Transverse colon (tissue), 4 donors: ENCODE results near the gene NTRK3. TPM values are rescaled to one million over a fixed set of nuclear protein-coding genes. Genes with fewer than 3 reads are reported as not detected.

Experiments
- DNase-seq: peaks from one replicate; pipeline ENCODE4 v3.0.0-alpha.2; 2019
- H3K27ac ChIP-seq, 4 donors: fragments of 200-600 bp; sonication (generic); 2 replicates each; pipeline ENCODE4 v1.5.1; 2016 to 2018; ENCODE audit warnings: inconsistent platforms in 4 of 4
- H3K27me3 ChIP-seq: fragments of 200-600 bp; sonication (generic); 2 replicates; pipeline ENCODE4 v1.5.1; 2017; ENCODE audit warnings: inconsistent platforms
- H3K36me3 ChIP-seq, 4 donors: fragments of 200-600 bp; sonication (generic); 2 replicates each; pipeline ENCODE4 v1.5.1; 2017 to 2019; ENCODE audit warnings: inconsistent platforms in 4 of 4
- H3K4me1 ChIP-seq, 4 donors: fragments of 200-600 bp; sonication (generic); 2 replicates each; pipeline ENCODE4 v1.5.1; 2017 to 2020; ENCODE audit warnings: inconsistent platforms in 4 of 4
- H3K4me3 ChIP-seq, 4 donors: fragments of 200-600 bp; sonication (generic); 1 replicate in 1 of 4; 2 replicates in 3 of 4; pipeline versions ENCODE4 v1.5.1 to v1.6.1; 2017 to 2019; ENCODE audit warnings: inconsistent platforms in 4 of 4
- H3K9me3 ChIP-seq, 2 donors: fragments of 200-600 bp; sonication (generic); 2 replicates each; pipeline ENCODE4 v1.5.1; 2017 to 2019; ENCODE audit warnings: inconsistent platforms in 2 of 2
- CTCF ChIP-seq, 5 experiments: fragments of 200-600 bp in 3 of 5; fragments of 450-650 bp in 2 of 5; sonication (generic) in 3 of 5; IDR thresholded peaks; 1 replicate in 2 of 5; 2 replicates in 3 of 5; pipeline ENCODE4 v1.5.1; 2016 to 2017; ENCODE audit warnings: antibody characterized with exemption in 5 of 5, inconsistent platforms in 3 of 5, mild to moderate bottlenecking in 2 of 5, moderate library complexity in 1 of 5
- EP300 ChIP-seq: sonication (generic); formaldehyde crosslinking; IDR thresholded peaks from one replicate; pipeline ENCODE4 v1.6.1; 2017; ENCODE audit warnings: antibody characterized with exemption, low read depth
- POLR2A ChIP-seq: fragments of 450-650 bp; IDR thresholded peaks from one replicate; pipeline ENCODE4 v1.6.1; 2016; ENCODE audit warnings: antibody characterized with exemption, mild to moderate bottlenecking, moderate library complexity
- POLR2AphosphoS5 ChIP-seq, 3 donors: sonication (generic); formaldehyde crosslinking; IDR thresholded peaks; one replicate each; pipeline ENCODE4 v1.6.1; 2016; ENCODE audit warnings: antibody characterized with exemption in 3 of 3
- WGBS, 2 donors: methylation state at CpG; one replicate each; pipeline ENCODE4 v1.1.5; 2018; ENCODE audit warnings: low coverage in 1 of 2; 5-methylcytosine and 5-hydroxymethylcytosine counted together
- in situ Hi-C, 4 donors: fragments of 200-750 bp; cut with MboI; loops; one replicate each; pipeline versions ENCODE4 v1.15.0 to v1.15.1; 2017; ENCODE audit warnings: low sequenced_read_pairs in 3 of 4, low pct_ligation_motif_present in 1 of 4, low pct_unique_long_range_greater_than_20kb in 1 of 4
- intact Hi-C: fragments of 100-400 bp; cut with DNase I; formaldehyde crosslinking; loops from one replicate; pipeline ENCODE4 v1.15.1; 2023; ENCODE audit warnings: low total_unique reads
- total RNA-seq, 4 donors: library from RNA; depleted of rRNA; stranded (reverse); fragments of >200 nt; gene quantifications; one replicate each; pipeline ENCODE4 v1.1.0, GENCODE V29; 2016

Gene NTRK3
- total RNA-seq, 4 donors from 2014 or later, result 1.1 to 2.8 (median 2.4) TPM

- WGBS, 2 donors, result 25% methylated on average over 3 of the region's 3 CpGs; no CpG with 5 or more reads in 1 of the 2 donors
- H3K27ac ChIP-seq, result no peak overlapping the region
- TF ChIP-seq CTCF (IDR thresholded peaks at IDR 0.05) (no peak), POLR2AphosphoS5 (IDR thresholded peaks at IDR 0.05) (no peak), POLR2A (no peak), EP300 (no peak)
- H3K4me1 ChIP-seq, result no peaks in the 10 kb centered on the region
- H3K27me3 ChIP-seq, result no peaks in the 10 kb centered on the region
- intact Hi-C loops (no loop called here), in situ Hi-C loops (no loop called here)
- no peak overlapping the region for H3K4me3 ChIP-seq
- no peaks in the 10 kb centered on the region for H3K9me3 ChIP-seq
- H3K36me3 ChIP-seq, result no peaks in the 10 kb centered on the region
- no peak for DNase-seq
Measured at GRCh38 chr15:87947560-87947959, 309.0 kb downstream of the NTRK3 start.

- in situ Hi-C loops, result no loop called here
- H3K4me1 ChIP-seq, result no peaks in the 10 kb centered on the region
- no peaks in the 10 kb centered on the region for H3K27me3 ChIP-seq
- no peak for DNase-seq
- no peaks in the 10 kb centered on the region for H3K9me3 ChIP-seq
- no peaks in the 10 kb centered on the region for H3K36me3 ChIP-seq
- TF ChIP-seq CTCF (IDR thresholded peaks at IDR 0.05) (no peak), POLR2A (no peak), POLR2AphosphoS5 (IDR thresholded peaks at IDR 0.05) (no peak), EP300 (no peak)
- H3K27ac ChIP-seq, result peak overlapping the region in 2 of 4 donors; percentile 0 to 37
- 71% methylated on average over 3 of the region's 3 CpGs; no CpG with 5 or more reads in 1 of the 2 donors for WGBS, 2 donors
- no peak overlapping the region for H3K4me3 ChIP-seq
- intact Hi-C loops, result no loop called here
Measured at GRCh38 chr15:87945246-87945645, 311.3 kb downstream of the NTRK3 start.

- Histone ChIP-seq H3K27ac (peak overlapping the region in 2 of 4 donors; percentile 0 to 37), H3K4me3 (no peak overlapping the region), H3K27me3 (no peaks in the 10 kb centered on the region), H3K9me3 (no peaks in the 10 kb centered on the region), H3K36me3 (no peaks in the 10 kb centered on the region), H3K4me1 (no peaks in the 10 kb centered on the region)
- intact Hi-C loops, result no loop called here
- no peak for DNase-seq
- WGBS, 2 donors, result 53 to 66% methylated on average over 3 to 7 of the region's 7 CpGs
- in situ Hi-C loops, result no loop called here
- TF ChIP-seq CTCF (IDR thresholded peaks at IDR 0.05), result no peak
- TF ChIP-seq POLR2AphosphoS5 (IDR thresholded peaks at IDR 0.05), result no peak
- TF ChIP-seq POLR2A, result no peak
- TF ChIP-seq EP300, result no peak
Measured at GRCh38 chr15:87944691-87945090, 311.8 kb downstream of the NTRK3 start.

GRCh38 chr15:87944050-87944449, 312.5 kb downstream of the NTRK3 start:
- no peaks in the 10 kb centered on the region for H3K27me3 ChIP-seq
- H3K9me3 ChIP-seq, result no peaks in the 10 kb centered on the region
- intact Hi-C loops (no loop called here), in situ Hi-C loops (no loop called here)
- H3K27ac ChIP-seq, result peak overlapping the region in 1 of 4 donors; percentile 37
- WGBS, 2 donors, result 50 to 65% methylated on average over 3 of the region's 3 CpGs
- H3K4me1 ChIP-seq, result no peaks in the 10 kb centered on the region
- H3K36me3 ChIP-seq, result no peaks in the 10 kb centered on the region
- no peak for DNase-seq
- no peak for TF ChIP-seq CTCF (IDR thresholded peaks at IDR 0.05)
- TF ChIP-seq POLR2A, result no peak
- TF ChIP-seq POLR2AphosphoS5 (IDR thresholded peaks at IDR 0.05), result no peak
- TF ChIP-seq EP300, result no peak
- H3K4me3 ChIP-seq, result no peak overlapping the region
